Heart left ventricle (tissue), 16 donors: ENCODE measurements around the gene SATB2. TPM values are rescaled to one million over a fixed set of nuclear protein-coding genes. Genes with fewer than 3 reads are reported as not detected.
A peak's percentile ranks its signal among the peaks of the same experiment; 100 is the strongest.

Source experiments
- ATAC-seq, 4 donors: fragments of 200-7000 bp; cut with Tn5 transposase; one replicate each; pipeline ENCODE4 v1.9.1; 2020 to 2022; ENCODE audit warnings: moderate library complexity in 4 of 4, mild to moderate bottlenecking in 3 of 4, moderate number of reproducible peaks in 1 of 4
- DNase-seq, 5 donors: peaks; one replicate each; pipeline ENCODE4 v3.0.0-alpha.2; 2020
- H3K27ac ChIP-seq, 12 donors: fragments of 200-600 bp; sonication (generic) in 4 of 12; one replicate each; pipeline versions ENCODE4 v1.5.0 to v1.8.0; 2016 to 2022; ENCODE audit warnings: mild to moderate bottlenecking in 2 of 12
- H3K27me3 ChIP-seq, 9 donors: fragments of 200-600 bp; sonication (generic) in 2 of 9; one replicate each; pipeline versions ENCODE4 v1.5.1 to v1.8.0; 2016 to 2022; ENCODE audit warnings: mild to moderate bottlenecking in 3 of 9
- H3K36me3 ChIP-seq, 9 donors: fragments of 200-600 bp; sonication (generic) in 2 of 9; one replicate each; pipeline versions ENCODE4 v1.5.0 to v1.8.0; 2018 to 2022; ENCODE audit warnings: mild to moderate bottlenecking in 2 of 9
- H3K4me1 ChIP-seq, 12 donors: fragments of 200-600 bp; sonication (generic) in 4 of 12; one replicate each; pipeline versions ENCODE4 v1.5.0 to v1.8.0; 2016 to 2022; ENCODE audit warnings: mild to moderate bottlenecking in 3 of 12
- H3K4me3 ChIP-seq, 12 donors: fragments of 200-600 bp; sonication (generic) in 4 of 12; one replicate each; pipeline versions ENCODE4 v1.5.0 to v1.8.0; 2017 to 2022; ENCODE audit warnings: mild to moderate bottlenecking in 9 of 12, moderate library complexity in 4 of 12
- H3K9me3 ChIP-seq, 12 donors: fragments of 200-600 bp; sonication (generic) in 4 of 12; one replicate each; pipeline versions ENCODE4 v1.5.0 to v1.8.0; 2016 to 2022; ENCODE audit warnings: mild to moderate bottlenecking in 1 of 12
- POLR2A ChIP-seq, 2 donors: fragments of 450-650 bp; IDR thresholded peaks; one replicate each; pipeline ENCODE4 v1.6.1; 2017; ENCODE audit warnings: antibody characterized with exemption in 2 of 2, mild to moderate bottlenecking in 2 of 2, moderate library complexity in 2 of 2
- WGBS, 4 donors: extraction: QIAGEN DNeasy Blood & Tissue Kit in 2 of 4; methylation state at CpG; one replicate each; pipeline versions ENCODE4 v1.1.5 to v1.1.7; 2013 to 2018; 5-methylcytosine and 5-hydroxymethylcytosine counted together
- intact Hi-C, 10 donors: fragments of 100-400 bp; cut with DNase I; formaldehyde crosslinking; loops; one replicate each; pipeline versions ENCODE4 v1.11.1 to v1.14.2; 2022
- polyA plus RNA-seq, 2 donors: library from polyadenylated mRNA; stranded (reverse); fragments of 200-250 nt; gene quantifications; one replicate each; pipeline ENCODE4 v1.2.3, GENCODE V29; 2013
- total RNA-seq, 9 donors: library from RNA; depleted of rRNA in 2 of 9; stranded (reverse); fragments of >200 nt in 2 of 9; fragmentation: NEBNext Ultra II Directional in 3 of 9; extraction: Animal tissue kit (Norgen Biotek cat#: 25700) in 3 of 9; gene quantifications; one replicate each; pipeline versions ENCODE4 v1.1.0 to v1.2.4, GENCODE V29; 2016 to 2023
- TF ChIP-seq, protein P1 (sequence below), 12 donors: fragments of 200-600 bp; sonication (generic) in 4 of 12; IDR thresholded peaks; one replicate each; pipeline versions ENCODE4 v1.5.0 to v1.8.0; 2018 to 2022; ENCODE audit warnings: antibody characterized with exemption in 12 of 12, mild to moderate bottlenecking in 5 of 12
- donor health status: ischemic (EF 13 %, LVEDD 7.1; RV severe dilation, severe dysfunction).
- donor health status: healthy with polysubstance abuse.
- donor health status: DM: no; HTN: yes; CAD: no.
- donor health status: DM: no; HTN: no; CAD: no.
- donor health status: ischemic (EF 25% LVEDD 6.9; RV normal size, moderate dysfunction).
- donor health status: ischemic (EF 25% LVEDD 5.7; RV mildly dilated, moderate dysfunction).
- donor health status: healthy.
- donor health status: DM: yes; HTN: yes; CAD: no.
- donor health status: ischemic (EF 35%, LVEDD 5.7; RV mildly dilated, moderate dysfunction).
- donor health status: nonischemic (EF 11% LVEDD 7.7; RV severe dilation, severe dysfunction).
- donor health status: DM: yes; HTN: yes; CAD: no.
- donor health status: PGD.
- donor health status: ischemic (EF 29% LVEDD 5.4; RV normal size, mild dysfunction).
- donor health status: nonischemic (EF 23%, LVEDD 6.1; RV moderate dilation, normal function).

Gene SATB2
- total and polyA plus RNA-seq, 11 donors = 0.38 to 3.3 (median 1.2) TPM

DNA sequence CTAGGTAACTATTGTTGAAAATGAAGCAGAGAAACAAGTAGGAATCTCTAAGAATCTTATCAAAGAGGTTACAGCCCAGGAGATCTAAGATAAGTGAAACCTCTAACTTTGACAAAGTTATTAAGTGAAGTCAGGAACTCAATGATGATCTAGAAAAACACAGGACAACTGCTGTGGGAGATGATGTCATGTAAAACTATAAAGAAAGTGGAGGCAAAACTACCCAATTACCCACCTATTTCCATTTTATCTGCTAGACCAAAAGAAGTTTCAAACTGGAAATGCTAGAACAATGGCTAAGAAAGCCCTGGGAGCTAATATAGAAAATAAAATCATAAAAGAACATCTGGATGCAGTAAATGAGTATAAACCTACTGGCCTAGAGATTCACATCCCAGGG is 50.3 kb downstream of the SATB2 start:
- no peaks in the 10 kb centered on the region for H3K36me3 ChIP-seq
- H3K27me3 ChIP-seq = no peaks in the 10 kb centered on the region
- H3K9me3 ChIP-seq = no peaks in the 10 kb centered on the region
- DNase-seq (no peak), ATAC-seq (no peak)
- H3K27ac ChIP-seq = no peak overlapping the region
- intact Hi-C loops = no loop called here
- H3K4me1 ChIP-seq = no peaks in the 10 kb centered on the region
- TF ChIP-seq, protein P1, sequence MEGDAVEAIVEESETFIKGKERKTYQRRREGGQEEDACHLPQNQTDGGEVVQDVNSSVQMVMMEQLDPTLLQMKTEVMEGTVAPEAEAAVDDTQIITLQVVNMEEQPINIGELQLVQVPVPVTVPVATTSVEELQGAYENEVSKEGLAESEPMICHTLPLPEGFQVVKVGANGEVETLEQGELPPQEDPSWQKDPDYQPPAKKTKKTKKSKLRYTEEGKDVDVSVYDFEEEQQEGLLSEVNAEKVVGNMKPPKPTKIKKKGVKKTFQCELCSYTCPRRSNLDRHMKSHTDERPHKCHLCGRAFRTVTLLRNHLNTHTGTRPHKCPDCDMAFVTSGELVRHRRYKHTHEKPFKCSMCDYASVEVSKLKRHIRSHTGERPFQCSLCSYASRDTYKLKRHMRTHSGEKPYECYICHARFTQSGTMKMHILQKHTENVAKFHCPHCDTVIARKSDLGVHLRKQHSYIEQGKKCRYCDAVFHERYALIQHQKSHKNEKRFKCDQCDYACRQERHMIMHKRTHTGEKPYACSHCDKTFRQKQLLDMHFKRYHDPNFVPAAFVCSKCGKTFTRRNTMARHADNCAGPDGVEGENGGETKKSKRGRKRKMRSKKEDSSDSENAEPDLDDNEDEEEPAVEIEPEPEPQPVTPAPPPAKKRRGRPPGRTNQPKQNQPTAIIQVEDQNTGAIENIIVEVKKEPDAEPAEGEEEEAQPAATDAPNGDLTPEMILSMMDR (IDR thresholded peaks at IDR 0.05) = no peak
- TF ChIP-seq POLR2A (IDR thresholded peaks at IDR 0.05) = no peak
- no peak overlapping the region for H3K4me3 ChIP-seq

DNA sequence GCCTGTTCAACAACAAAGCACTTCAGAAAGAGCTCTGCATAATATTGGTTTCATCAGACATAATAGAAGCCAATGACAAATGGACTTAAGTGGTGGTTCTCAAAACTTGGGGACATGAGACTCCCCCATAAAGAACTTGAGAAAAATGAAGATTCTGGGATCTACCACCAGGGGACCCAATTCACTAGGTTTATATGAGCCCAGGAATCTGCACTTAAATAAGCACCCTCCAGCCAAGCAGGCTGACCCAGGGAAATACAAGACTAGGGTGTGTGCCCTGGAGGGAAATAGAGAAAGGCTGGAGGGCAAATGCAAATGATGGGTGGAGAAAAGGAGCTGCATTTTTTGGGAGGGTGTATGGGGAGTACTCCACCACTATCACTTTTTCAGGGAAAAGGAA is 52.5 kb downstream of the SATB2 start:
- intact Hi-C loops = no loop called here
- no peak for DNase-seq
- Histone ChIP-seq H3K4me1 (no peaks in the 10 kb centered on the region), H3K9me3 (no peaks in the 10 kb centered on the region), H3K27me3 (no peaks in the 10 kb centered on the region), H3K4me3 (no peak overlapping the region), H3K36me3 (no peaks in the 10 kb centered on the region), H3K27ac (no peak overlapping the region)
- TF ChIP-seq, protein P1 (IDR thresholded peaks at IDR 0.05) = peak in 3 of 12 donors; percentile 5 to 16 (median 11)
- TF ChIP-seq POLR2A (IDR thresholded peaks at IDR 0.05) = no peak
- no peak for ATAC-seq

DNA sequence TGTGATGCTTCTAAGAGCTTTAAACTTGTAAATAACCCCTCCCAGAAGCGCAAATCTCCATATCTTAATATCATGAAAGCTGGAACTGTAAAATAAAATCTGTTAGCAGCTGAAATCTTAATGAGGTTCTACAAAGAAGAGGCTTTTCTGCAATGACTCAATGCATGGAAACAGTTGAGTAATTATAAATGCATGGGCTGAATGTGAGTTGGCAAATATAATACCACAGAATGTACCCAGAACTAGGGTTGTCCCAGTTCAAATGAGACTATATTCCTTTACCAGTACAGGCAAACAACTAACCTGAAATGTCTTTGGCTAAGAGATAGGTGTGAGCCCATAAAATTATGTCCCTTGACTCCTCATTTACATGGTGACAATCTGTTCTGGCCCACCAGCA is 52.9 kb downstream of the SATB2 start:
- TF ChIP-seq, protein P1 (IDR thresholded peaks at IDR 0.05) = no peak
- TF ChIP-seq POLR2A (IDR thresholded peaks at IDR 0.05) = no peak
- H3K36me3 ChIP-seq = no peaks in the 10 kb centered on the region
- H3K9me3 ChIP-seq = no peaks in the 10 kb centered on the region
- WGBS, 4 donors = 79 to 90% (median 84%) methylated on average over 1 of the region's 1 CpG
- no peaks in the 10 kb centered on the region for H3K4me1 ChIP-seq
- no peaks in the 10 kb centered on the region for H3K27me3 ChIP-seq
- no peak for ATAC-seq
- intact Hi-C loops = no loop called here
- H3K27ac ChIP-seq = no peak overlapping the region
- DNase-seq = no peak
- no peak overlapping the region for H3K4me3 ChIP-seq

DNA sequence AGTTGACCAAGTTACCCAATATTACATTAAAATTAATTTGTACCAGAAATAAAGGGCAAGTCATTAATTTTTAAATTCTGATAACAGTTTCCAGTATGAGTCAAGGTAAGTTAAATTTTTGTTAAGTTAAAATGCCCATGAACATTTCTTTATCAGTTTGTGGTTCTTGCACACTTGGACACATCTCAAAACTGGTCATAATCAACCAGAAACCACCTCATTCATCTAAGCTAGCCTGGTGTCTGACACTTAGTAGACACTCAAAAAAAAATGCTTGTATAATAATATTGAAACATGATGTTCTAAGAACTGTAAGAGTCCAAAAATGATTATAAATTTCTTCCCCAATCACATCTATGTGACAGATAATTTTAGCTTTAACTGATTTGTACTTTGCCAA is 62.4 kb downstream of the SATB2 start:
- H3K27ac ChIP-seq = no peak overlapping the region
- no peak for TF ChIP-seq POLR2A (IDR thresholded peaks at IDR 0.05)
- TF ChIP-seq, protein P1 (IDR thresholded peaks at IDR 0.05) = no peak
- no peak for DNase-seq
- no peak overlapping the region for H3K4me3 ChIP-seq
- H3K27me3 ChIP-seq = no peaks in the 10 kb centered on the region
- no peaks in the 10 kb centered on the region for H3K9me3 ChIP-seq
- no peaks in the 10 kb centered on the region for H3K4me1 ChIP-seq
- no peaks in the 10 kb centered on the region for H3K36me3 ChIP-seq
- no peak for ATAC-seq
- intact Hi-C loops = no loop called here
